GM23338 (cell line): ENCODE measurements around the gene RNASE7.

Source experiments
- CTCF ChIP-seq, 2 experiments: fragments of 200-600 bp in 1 of 2; sonication (generic) in 1 of 2; conservative IDR thresholded peaks; 2 replicates each; pipeline versions ENCODE4 v1.5.1 to v1.6.1; 2016 to 2017; ENCODE audit warnings: antibody characterized with exemption in 2 of 2, low read depth in 2 of 2, mild to moderate bottlenecking in 2 of 2, moderate library complexity in 1 of 2
- ETS1 ChIP-seq: IDR thresholded peaks from 2 replicates; pipeline ENCODE4 v1.6.1; 2016; ENCODE audit warnings: antibody characterized with exemption
- EZH2 ChIP-seq: fragments of 200-600 bp; sonication (generic); IDR thresholded peaks from one replicate; pipeline ENCODE4 v1.8.0; 2017; ENCODE audit warnings: antibody characterized with exemption, mild to moderate bottlenecking, low read depth; ENCODE audit not compliant: unreplicated experiment
- EZH2phosphoT487 ChIP-seq: fragments of 200-600 bp; sonication (generic); IDR thresholded peaks from one replicate; pipeline ENCODE4 v1.8.1; 2018; ENCODE audit warnings: antibody characterized with exemption; ENCODE audit not compliant: unreplicated experiment
- POLR2AphosphoS5 ChIP-seq: IDR thresholded peaks from 2 replicates; pipeline ENCODE4 v1.6.1; 2016; ENCODE audit warnings: antibody characterized with exemption, low read depth
- REST ChIP-seq: IDR thresholded peaks from one replicate; pipeline ENCODE4 v1.6.1; 2018; ENCODE audit warnings: antibody characterized with exemption; ENCODE audit not compliant: unreplicated experiment
- STAT1 ChIP-seq: IDR thresholded peaks from one replicate; pipeline ENCODE4 v1.6.1; 2016; ENCODE audit warnings: antibody characterized with exemption; ENCODE audit not compliant: unreplicated experiment
- ZNF114 ChIP-seq: fragments of 250-450 bp; sonication (Bioruptor Pico); IDR thresholded peaks from 2 replicates; pipeline ENCODE4 v1.5.0; 2020; ENCODE audit warnings: mild to moderate bottlenecking, moderate library complexity

- TF ChIP-seq ZNF114 (CRISPR knock-in tag) (no peak), EZH2phosphoT487 (no peak), REST (no peak), CTCF (conservative IDR thresholded peaks at IDR 0.05; ENCODE audit: low read depth in 2 of 2) (peak; percentile 35 to 66), EZH2 (no peak), POLR2AphosphoS5 (no peak), ETS1 (no peak), STAT1 (no peak)
Measured at GRCh38 chr14:21066882-21067502, 24.8 kb downstream of the RNASE7 start.
